K562 (cell line): Measurements from ENCODE around the gene NTRK2. TPM values are rescaled to one million over a fixed set of nuclear protein-coding genes. Genes with fewer than 3 reads are reported as not detected.

Source experiments
- ATAC-seq: fragments of 200-7000 bp; cut with Tn5 transposase; 3 replicates; pipeline ENCODE4 v1.9.1; 2020; ENCODE audit warnings: moderate library complexity
- BruUV-seq: library from RNA; stranded (reverse); fragments of 400-500 nt; replicated peaks from 2 replicates; lab custom pipeline; 2021; lab: Mats Ljungman, UMichigan
- CTCF ChIA-PET: fragments of 300-600 bp; formaldehyde crosslinking; extraction: SDS; loops from one replicate; lab custom pipeline; 2021; ENCODE audit warnings: low intra/inter-chr PET ratio; lab: Yijun Ruan, JAX
- POLR2A ChIA-PET: fragments of 300-600, 350-650 bp; sonication (Branson Sonifier 250); formaldehyde crosslinking; extraction: SDS; loops from one replicate; lab custom pipeline; 2021; ENCODE audit warnings: antibody characterized with exemption, inconsistent platforms; lab: Yijun Ruan, JAX
- DNase-seq, 4 experiments: peaks; one replicate each; pipeline versions ENCODE4 v3.0.0 to v3.0.0-alpha.2; 2011 to 2018; ENCODE audit warnings: low spot score in 3 of 4, mixed read lengths in 3 of 4; ENCODE audit errors: extremely low read depth in 1 of 4
- FAIRE-seq: peaks from 2 replicates; lab custom pipeline; 2011; peaks lifted over from hg19 to GRCh38; lab: Jason Lieb, UNC
- H2AFZ ChIP-seq: 2 replicates; pipeline ENCODE4 v1.6.0; 2011; ENCODE audit warnings: low read depth, low read length, control low read depth, inconsistent platforms
- H3K27ac ChIP-seq: fragments of 200-600 bp; 3 replicates; pipeline ENCODE4 v1.8.0; 2011; ENCODE audit warnings: low read depth, mild to moderate bottlenecking, control low read depth, inconsistent platforms, low read length, moderate library complexity, mixed read lengths; ENCODE audit errors: extremely low read depth
- H3K27me3 ChIP-seq, 2 experiments: fragments of 300-600 bp in 1 of 2; 2 replicates in 1 of 2; 3 replicates in 1 of 2; pipeline versions ENCODE4 v1.6.0 to v1.8.0; 2011; ENCODE audit warnings: inconsistent platforms in 2 of 2, low read length in 2 of 2, mild to moderate bottlenecking in 1 of 2, mixed read lengths in 1 of 2, moderate library complexity in 1 of 2; ENCODE audit not compliant: control insufficient read depth in 2 of 2, insufficient read depth in 2 of 2
- H3K36me3 ChIP-seq: fragments of 300-600 bp; 3 replicates; pipeline ENCODE4 v1.8.0; 2011; ENCODE audit warnings: mild to moderate bottlenecking, low read length, inconsistent platforms; ENCODE audit not compliant: control insufficient read depth, insufficient read depth
- H3K4me1 ChIP-seq, 2 experiments: fragments of 200-600 bp in 1 of 2; replicated peaks in 1 of 2; 2 replicates in 1 of 2; 3 replicates in 1 of 2; pipeline versions ENCODE4 v1.5.1 to v1.8.0; 2011; ENCODE audit warnings: inconsistent platforms in 2 of 2, low read length in 2 of 2, mild to moderate bottlenecking in 1 of 2, mixed read lengths in 1 of 2, moderate library complexity in 1 of 2; ENCODE audit not compliant: control insufficient read depth in 2 of 2, insufficient read depth in 2 of 2
- H3K4me2 ChIP-seq: 2 replicates; pipeline ENCODE4 v1.6.1; 2011; ENCODE audit warnings: low read length, control low read depth, inconsistent platforms, mixed read lengths; ENCODE audit not compliant: insufficient read depth
- H3K4me3 ChIP-seq: fragments of 200-600 bp; sonication (generic), shearing (Covaris generic); 2 replicates; pipeline ENCODE4 v1.5.1; 2016; ENCODE audit warnings: control low read depth, inconsistent platforms
- H3K79me2 ChIP-seq: fragments of 200-600 bp; 3 replicates; pipeline ENCODE4 v1.8.0; 2011; ENCODE audit warnings: low read length, inconsistent platforms; ENCODE audit not compliant: control insufficient read depth, insufficient read depth
- H3K9ac ChIP-seq, 2 experiments: 2 replicates each; pipeline versions ENCODE4 v1.6.0 to v1.6.1; 2011; ENCODE audit warnings: low read depth in 2 of 2, low read length in 2 of 2, control low read depth in 1 of 2, inconsistent platforms in 1 of 2, mild to moderate bottlenecking in 1 of 2, mixed read lengths in 1 of 2; ENCODE audit not compliant: insufficient read depth in 1 of 2
- H3K9me1 ChIP-seq: one replicate; pipeline ENCODE4 v1.6.0; 2011; ENCODE audit warnings: inconsistent platforms, mild to moderate bottlenecking, low read length, moderate library complexity; ENCODE audit not compliant: control insufficient read depth, insufficient read depth
- H3K9me3 ChIP-seq: replicated peaks from 2 replicates; pipeline ENCODE4 v1.5.1; 2011; ENCODE audit warnings: low read depth, low read length, inconsistent platforms; ENCODE audit not compliant: control insufficient read depth, insufficient read depth
- H4K20me1 ChIP-seq: replicated peaks from 2 replicates; pipeline ENCODE4 v1.6.1; 2011; ENCODE audit warnings: low read length, inconsistent platforms, mixed read lengths; ENCODE audit not compliant: control insufficient read depth, insufficient read depth
- BHLHE40 ChIP-seq: IDR thresholded peaks from 2 replicates; pipeline ENCODE4 v1.6.1; 2011; ENCODE audit warnings: low read length, improper control_type of control experiment
- COPS2 ChIP-seq: fragments of 450-650 bp; conservative IDR thresholded peaks from 2 replicates; pipeline ENCODE4 v1.6.1; 2016; ENCODE audit warnings: mild to moderate bottlenecking, moderate library complexity
- DIDO1 ChIP-seq: fragments of 450-650 bp; IDR thresholded peaks from 2 replicates; pipeline ENCODE4 v1.6.1; 2016; ENCODE audit warnings: low read depth, missing biosample characterization, missing genetic modification characterization
- JUND ChIP-seq, 2 experiments: IDR thresholded peaks; 2 replicates in 1 of 2; 3 replicates in 1 of 2; pipeline ENCODE4 v1.6.1; 2011; ENCODE audit warnings: borderline replicate concordance in 2 of 2, low read depth in 2 of 2, low read length in 2 of 2, improper control_type of control experiment in 1 of 2, missing biosample characterization in 1 of 2, missing genetic modification characterization in 1 of 2, missing genetic modification reagents in 1 of 2
- KDM5B ChIP-seq: fragments of 200-600 bp; sonication (generic); IDR thresholded peaks from 2 replicates; pipeline ENCODE4 v1.6.1; 2012; ENCODE audit warnings: low read depth, mild to moderate bottlenecking, moderate library complexity, low read length, control low read depth, inconsistent platforms; ENCODE audit not compliant: insufficient replicate concordance
- NELFE ChIP-seq: IDR thresholded peaks from 2 replicates; pipeline ENCODE4 v1.6.1; 2011; ENCODE audit warnings: mild to moderate bottlenecking; ENCODE audit not compliant: insufficient read depth, insufficient read length
- PCBP1 ChIP-seq: fragments of 200-400 bp; formaldehyde crosslinking; IDR thresholded peaks from 2 replicates; pipeline ENCODE4 v1.6.1; 2018; ENCODE audit warnings: mild to moderate bottlenecking, low read depth, low read length; ENCODE audit not compliant: poor library complexity, severe bottlenecking
- PRPF4 ChIP-seq: fragments of 200-400 bp; formaldehyde crosslinking; IDR thresholded peaks from one replicate; pipeline ENCODE4 v1.6.1; 2017; ENCODE audit warnings: low read length, low read depth, mild to moderate bottlenecking; ENCODE audit not compliant: insufficient read depth, poor library complexity, severe bottlenecking
- SMAD3 ChIP-seq: fragments of 450-650 bp; formaldehyde crosslinking; conservative IDR thresholded peaks from 2 replicates; pipeline ENCODE4 v1.4.0; 2020; ENCODE audit warnings: mild to moderate bottlenecking
- SMC3 ChIP-seq: conservative IDR thresholded peaks from 2 replicates; pipeline ENCODE4 v1.6.1; 2011; ENCODE audit warnings: low read depth, low read length, improper control_type of control experiment; ENCODE audit not compliant: insufficient read depth
- XRCC5 ChIP-seq: fragments of 200-400 bp; formaldehyde crosslinking; IDR thresholded peaks from 2 replicates; pipeline ENCODE4 v1.6.1; 2017; ENCODE audit warnings: low read depth, mild to moderate bottlenecking, low read length
- ZNF282 ChIP-seq: sonication (generic); formaldehyde crosslinking; IDR thresholded peaks from 2 replicates; pipeline ENCODE4 v1.8.1; 2023; ENCODE audit warnings: missing genetic modification reagents
- ZNF354B ChIP-seq: fragments of 250-450 bp; sonication (Bioruptor Pico); IDR thresholded peaks from 2 replicates; pipeline ENCODE4 v1.4.0; 2020
- WGBS: fragments of 100-300 bp; shearing (Covaris generic); methylation state at CpG from one replicate; pipeline ENCODE4 v1.1.6; 2016; ENCODE audit warnings: low coverage, mixed read lengths; ENCODE audit not compliant: insufficient coverage; ENCODE audit errors: missing lambda C conversion rate; 5-methylcytosine and 5-hydroxymethylcytosine counted together
- in situ Hi-C: fragments of 300-500 bp; cut with MboI; formaldehyde crosslinking; loops from 4 replicates; pipeline ENCODE4 v1.15.0; 2018; ENCODE audit warnings: inconsistent platforms, mixed read lengths
- intact Hi-C: fragments of 100-400 bp; cut with micrococcal nuclease; formaldehyde crosslinking; loops from 2 replicates; pipeline ENCODE4 v1.14.2; 2022
- polyA plus RNA-seq, 8 experiments: library from polyadenylated mRNA; depleted of rRNA in 4 of 8; stranded (reverse) in 5 of 8; unstranded in 3 of 8; fragments of >200 nt; fragmentation: Nextera tagmentation in 2 of 8; fragmentation: Illumina TruSeq in 1 of 8; extraction: Ambion mirVana in 2 of 8; extraction: Trizol in 1 of 8; gene quantifications; 2 replicates each; pipeline versions ENCODE4 v1.2.1 to v1.2.3, GENCODE V29; 2011 to 2014; ENCODE audit warnings: inconsistent platforms in 1 of 8, missing spikeins in 1 of 8
- total RNA-seq, 7 experiments: library from RNA; depleted of rRNA in 6 of 7; stranded (reverse); fragments of >200 nt in 6 of 7; fragmentation: Illumina TruSeq in 2 of 7; extraction: Trizol in 2 of 7; gene quantifications; 2 replicates each; pipeline versions ENCODE4 v1.2.1 to v1.2.3, GENCODE V29; 2011 to 2021; ENCODE audit warnings: low replicate concordance in 1 of 7
- TF ChIP-seq, protein P1 (sequence below): fragments of 450-650 bp; IDR thresholded peaks from 2 replicates; pipeline ENCODE4 v1.6.1; 2018; ENCODE audit not compliant: partially characterized antibody
- TF ChIP-seq, protein P2 (sequence below): sonication (generic); formaldehyde crosslinking; IDR thresholded peaks from 2 replicates; pipeline ENCODE4 v1.8.0; 2022; ENCODE audit warnings: mild to moderate bottlenecking, missing genetic modification reagents

The NTRK2 gene
- total and polyA plus RNA-seq, 9 of the 15 experiments (the other 6 are each of a cell fraction or from before 2014, with no cell fraction given): not detected

DNA sequence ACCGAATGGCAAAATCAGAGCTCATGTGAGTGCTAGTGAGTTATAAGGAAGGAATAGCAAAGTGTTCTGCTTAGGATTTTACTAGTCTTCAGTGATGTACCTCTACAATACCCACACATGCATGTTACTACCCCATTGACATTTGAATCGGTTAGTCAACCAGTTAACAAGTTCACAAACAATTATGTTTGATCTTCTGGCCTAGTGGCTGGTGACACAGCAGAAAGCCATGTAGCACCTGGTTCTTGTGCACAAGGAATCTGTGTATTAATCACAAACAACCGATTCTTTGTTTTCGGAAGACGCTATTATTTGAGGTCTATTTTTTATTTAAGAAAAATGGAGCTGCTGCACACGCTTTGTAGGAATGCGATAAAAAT is 41.9 kb downstream of the NTRK2 start:
- H2AFZ ChIP-seq: no peak overlapping the region
- 5% methylated on average over 7 of the region's 7 CpGs for WGBS
- no peaks in the 10 kb centered on the region for H3K9me1 ChIP-seq
- intact Hi-C loops: no loop called here
- DNase-seq (no peak), ATAC-seq (no peak), FAIRE-seq (no peak)
- no peaks in the 10 kb centered on the region for H3K36me3 ChIP-seq
- in situ Hi-C loops: no loop called here
- H4K20me1 ChIP-seq: no peaks in the 10 kb centered on the region
- no peaks in the 10 kb centered on the region for H3K9me3 ChIP-seq
- H3K27ac ChIP-seq: no peak overlapping the region
- no peak overlapping the region for H3K9ac ChIP-seq
- no peak overlapping the region for H3K4me2 ChIP-seq
- no TSS peak for BruUV-seq
- no peaks in the 10 kb centered on the region for H3K4me1 ChIP-seq
- H3K27me3 ChIP-seq: no peaks in the 10 kb centered on the region
- no peak for TF ChIP-seq BHLHE40
- TF ChIP-seq, protein P1, sequence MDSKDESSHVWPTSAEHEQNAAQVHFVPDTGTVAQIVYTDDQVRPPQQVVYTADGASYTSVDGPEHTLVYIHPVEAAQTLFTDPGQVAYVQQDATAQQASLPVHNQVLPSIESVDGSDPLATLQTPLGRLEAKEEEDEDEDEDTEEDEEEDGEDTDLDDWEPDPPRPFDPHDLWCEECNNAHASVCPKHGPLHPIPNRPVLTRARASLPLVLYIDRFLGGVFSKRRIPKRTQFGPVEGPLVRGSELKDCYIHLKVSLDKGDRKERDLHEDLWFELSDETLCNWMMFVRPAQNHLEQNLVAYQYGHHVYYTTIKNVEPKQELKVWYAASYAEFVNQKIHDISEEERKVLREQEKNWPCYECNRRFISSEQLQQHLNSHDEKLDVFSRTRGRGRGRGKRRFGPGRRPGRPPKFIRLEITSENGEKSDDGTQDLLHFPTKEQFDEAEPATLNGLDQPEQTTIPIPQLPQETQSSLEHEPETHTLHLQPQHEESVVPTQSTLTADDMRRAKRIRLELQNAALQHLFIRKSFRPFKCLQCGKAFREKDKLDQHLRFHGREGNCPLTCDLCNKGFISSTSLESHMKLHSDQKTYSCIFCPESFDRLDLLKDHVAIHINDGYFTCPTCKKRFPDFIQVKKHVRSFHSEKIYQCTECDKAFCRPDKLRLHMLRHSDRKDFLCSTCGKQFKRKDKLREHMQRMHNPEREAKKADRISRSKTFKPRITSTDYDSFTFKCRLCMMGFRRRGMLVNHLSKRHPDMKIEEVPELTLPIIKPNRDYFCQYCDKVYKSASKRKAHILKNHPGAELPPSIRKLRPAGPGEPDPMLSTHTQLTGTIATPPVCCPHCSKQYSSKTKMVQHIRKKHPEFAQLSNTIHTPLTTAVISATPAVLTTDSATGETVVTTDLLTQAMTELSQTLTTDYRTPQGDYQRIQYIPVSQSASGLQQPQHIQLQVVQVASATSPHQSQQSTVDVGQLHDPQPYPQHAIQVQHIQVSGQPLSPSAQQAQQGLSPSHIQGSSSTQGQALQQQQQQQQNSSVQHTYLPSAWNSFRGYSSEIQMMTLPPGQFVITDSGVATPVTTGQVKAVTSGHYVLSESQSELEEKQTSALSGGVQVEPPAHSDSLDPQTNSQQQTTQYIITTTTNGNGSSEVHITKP: no peak
- TF ChIP-seq SMAD3: no peak
- TF ChIP-seq DIDO1 (tag): no peak
- TF ChIP-seq, protein P2, sequence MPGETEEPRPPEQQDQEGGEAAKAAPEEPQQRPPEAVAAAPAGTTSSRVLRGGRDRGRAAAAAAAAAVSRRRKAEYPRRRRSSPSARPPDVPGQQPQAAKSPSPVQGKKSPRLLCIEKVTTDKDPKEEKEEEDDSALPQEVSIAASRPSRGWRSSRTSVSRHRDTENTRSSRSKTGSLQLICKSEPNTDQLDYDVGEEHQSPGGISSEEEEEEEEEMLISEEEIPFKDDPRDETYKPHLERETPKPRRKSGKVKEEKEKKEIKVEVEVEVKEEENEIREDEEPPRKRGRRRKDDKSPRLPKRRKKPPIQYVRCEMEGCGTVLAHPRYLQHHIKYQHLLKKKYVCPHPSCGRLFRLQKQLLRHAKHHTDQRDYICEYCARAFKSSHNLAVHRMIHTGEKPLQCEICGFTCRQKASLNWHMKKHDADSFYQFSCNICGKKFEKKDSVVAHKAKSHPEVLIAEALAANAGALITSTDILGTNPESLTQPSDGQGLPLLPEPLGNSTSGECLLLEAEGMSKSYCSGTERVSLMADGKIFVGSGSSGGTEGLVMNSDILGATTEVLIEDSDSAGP: no peak
- no peak for TF ChIP-seq COPS2
- no peak for TF ChIP-seq JUND (IDR thresholded peaks at IDR 0.05; ENCODE audit: borderline replicate concordance, low read depth, low read length)
- no peak for TF ChIP-seq JUND (tag; IDR thresholded peaks at IDR 0.05; ENCODE audit: borderline replicate concordance, low read depth, low read length)
- no peak for TF ChIP-seq NELFE
- TF ChIP-seq PRPF4: no peak
- no peak for TF ChIP-seq SMC3
- no peak for TF ChIP-seq ZNF354B
- no peak for TF ChIP-seq PCBP1
- TF ChIP-seq ZNF282 (CRISPR knock-in tag): no peak
- TF ChIP-seq KDM5B: no peak
- no peak for TF ChIP-seq XRCC5
- H3K4me3 ChIP-seq: no peak overlapping the region
- CTCF ChIA-PET: no interaction called here
- POLR2A ChIA-PET: interaction anchor here (0.7 kb wide), 1 partner anchor 1205 kb away, joined by 3 read pairs; no protein-coding TSS in a partner anchor
- no peaks in the 10 kb centered on the region for H3K79me2 ChIP-seq
